MM.1S (cell line): ENCODE measurements around the gene HEATR3.

Experiments
- EZH2 ChIP-seq: fragments of 300-600 bp; sonication (generic); optimal IDR thresholded peaks from 2 replicates; pipeline ENCODE3; 2017; ENCODE audit warnings: low read depth, mild to moderate bottlenecking, antibody characterized with exemption, low read length, mixed read lengths
- EZH2phosphoT487 ChIP-seq: fragments of 300-600 bp; sonication (generic); IDR thresholded peaks from 2 replicates; pipeline ENCODE4 v1.6.1; 2018; ENCODE audit warnings: antibody characterized with exemption, low read length
- TF ChIP-seq, protein P1 (sequence below): fragments of 300-600 bp; sonication (generic); IDR thresholded peaks from 2 replicates; pipeline ENCODE4 v1.5.1; 2016; ENCODE audit warnings: antibody characterized with exemption, low read length, mixed read lengths

DNA sequence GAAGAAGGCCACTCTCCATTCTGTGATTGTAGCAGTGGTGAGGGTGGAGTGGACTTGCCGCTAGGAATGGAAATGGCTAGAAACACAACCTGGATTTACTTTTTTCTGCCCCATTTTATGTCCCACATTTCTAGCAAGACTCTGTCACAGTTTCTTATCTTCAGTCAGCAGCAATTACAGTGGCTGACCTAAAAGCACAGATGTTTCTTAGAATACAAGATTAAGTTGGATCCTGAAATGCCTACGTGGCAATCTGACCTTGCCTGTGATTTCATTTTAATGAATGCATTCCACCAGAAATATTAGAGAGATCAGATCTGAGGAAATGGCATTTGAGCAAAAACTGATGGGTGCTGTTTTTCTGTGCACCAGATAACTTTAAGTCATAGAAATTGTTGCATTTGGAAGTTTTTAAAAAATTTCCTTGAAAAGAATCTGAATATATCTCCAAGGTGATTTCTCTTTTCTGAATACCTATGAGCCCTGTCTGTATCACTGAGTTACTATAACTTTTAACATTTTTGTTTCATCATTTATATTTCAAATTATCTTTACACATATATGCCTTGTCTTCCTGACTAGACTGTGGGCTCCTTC lies 5.4 kb downstream of the HEATR3 start:
- TF ChIP-seq EZH2phosphoT487 (no peak), EZH2 (no peak)
- TF ChIP-seq, protein P1, sequence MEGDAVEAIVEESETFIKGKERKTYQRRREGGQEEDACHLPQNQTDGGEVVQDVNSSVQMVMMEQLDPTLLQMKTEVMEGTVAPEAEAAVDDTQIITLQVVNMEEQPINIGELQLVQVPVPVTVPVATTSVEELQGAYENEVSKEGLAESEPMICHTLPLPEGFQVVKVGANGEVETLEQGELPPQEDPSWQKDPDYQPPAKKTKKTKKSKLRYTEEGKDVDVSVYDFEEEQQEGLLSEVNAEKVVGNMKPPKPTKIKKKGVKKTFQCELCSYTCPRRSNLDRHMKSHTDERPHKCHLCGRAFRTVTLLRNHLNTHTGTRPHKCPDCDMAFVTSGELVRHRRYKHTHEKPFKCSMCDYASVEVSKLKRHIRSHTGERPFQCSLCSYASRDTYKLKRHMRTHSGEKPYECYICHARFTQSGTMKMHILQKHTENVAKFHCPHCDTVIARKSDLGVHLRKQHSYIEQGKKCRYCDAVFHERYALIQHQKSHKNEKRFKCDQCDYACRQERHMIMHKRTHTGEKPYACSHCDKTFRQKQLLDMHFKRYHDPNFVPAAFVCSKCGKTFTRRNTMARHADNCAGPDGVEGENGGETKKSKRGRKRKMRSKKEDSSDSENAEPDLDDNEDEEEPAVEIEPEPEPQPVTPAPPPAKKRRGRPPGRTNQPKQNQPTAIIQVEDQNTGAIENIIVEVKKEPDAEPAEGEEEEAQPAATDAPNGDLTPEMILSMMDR = no peak
